Middle frontal gyrus (tissue), 1 donor: Measurements from ENCODE around the gene CSPG4.
A peak's percentile ranks its signal among the peaks of the same experiment; 100 is the strongest.
"Not testable (repeated sequence)": the region's sequence is repeated elsewhere in the genome, so short reads cannot be mapped to it uniquely, and the experiment has no call there.

Source experiments
- DNase-seq: peaks from one replicate; pipeline ENCODE4 v3.0.0-alpha.2; 2015; ENCODE audit warnings: low spot score; ENCODE audit errors: extremely low spot score

Gene CSPG4

DNA sequence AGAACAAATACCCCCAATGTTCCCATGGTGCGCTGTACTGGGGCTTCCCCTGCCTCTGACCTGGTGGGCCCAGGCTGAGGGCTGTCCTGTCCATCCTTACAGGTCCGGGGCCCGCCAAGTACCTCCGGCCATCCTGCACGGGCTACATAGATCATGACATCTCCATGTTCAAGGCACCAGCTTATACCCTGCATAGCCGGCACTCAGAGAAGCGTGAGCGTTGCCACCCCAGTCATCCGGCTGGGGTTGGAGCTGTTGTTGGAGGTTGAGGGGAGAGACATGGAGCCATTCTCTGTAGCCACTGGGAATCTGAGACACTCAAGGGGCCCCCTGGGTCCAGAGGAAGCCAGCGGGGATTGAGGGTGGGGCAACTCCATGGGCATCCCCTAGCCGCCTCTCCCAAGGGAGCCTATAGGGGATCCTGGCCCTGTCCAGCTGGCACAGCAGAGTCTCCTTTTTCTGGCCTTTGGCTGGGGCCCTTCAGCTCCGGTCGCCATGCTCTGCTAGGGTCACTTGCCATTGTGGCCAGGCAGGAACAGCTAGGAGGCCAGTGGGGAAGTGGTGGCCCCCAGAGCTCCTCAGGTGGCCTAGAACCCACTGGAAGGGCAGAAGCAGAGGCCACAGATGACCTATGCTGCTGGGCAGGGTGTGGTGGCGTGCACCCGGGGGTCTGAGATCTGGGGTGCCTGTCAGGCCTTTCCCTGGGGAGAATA lies 12.5 kb upstream of the CSPG4 start:
- DNase-seq, result no peak

DNA sequence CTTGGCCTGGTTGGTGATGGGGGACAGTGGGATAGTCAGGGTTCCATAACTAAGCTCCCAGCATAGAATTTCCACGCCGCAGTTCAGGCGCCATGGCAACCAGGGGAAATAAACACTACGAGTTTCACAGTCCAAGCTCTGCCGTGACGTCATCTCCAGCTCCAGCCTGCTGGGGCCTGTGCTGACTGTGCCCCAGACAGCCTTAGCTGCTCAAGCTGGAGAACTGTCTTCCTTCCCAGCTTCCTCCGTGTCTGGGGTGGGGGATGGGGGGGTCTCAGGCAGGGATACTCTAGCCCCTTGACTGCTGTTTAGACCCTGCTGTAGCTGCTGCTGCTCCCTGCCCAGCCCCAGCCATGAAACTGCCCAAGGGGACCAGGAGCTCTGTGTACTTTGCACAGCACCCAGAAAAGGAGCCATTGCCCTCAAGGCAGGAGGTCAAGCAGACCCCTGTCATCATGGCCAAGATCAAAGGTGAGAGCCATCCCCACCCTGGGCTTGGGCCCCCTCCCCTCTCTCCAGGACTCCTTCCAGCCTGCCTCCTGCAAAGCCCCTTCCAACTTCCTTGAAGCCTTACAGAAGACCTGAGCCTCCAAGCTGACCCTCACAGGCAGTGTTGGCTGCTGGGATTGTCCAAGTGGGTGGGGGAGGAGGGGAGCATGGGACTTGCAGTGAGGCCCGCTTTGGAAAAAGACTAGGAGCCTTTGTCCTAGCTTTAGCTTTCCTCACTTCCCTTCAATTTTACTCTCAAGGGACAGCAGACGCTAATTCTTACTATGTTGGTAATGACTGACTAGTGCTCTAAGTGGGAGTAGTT lies 11.4 kb upstream of the CSPG4 start:
- peak; percentile 68 for DNase-seq

DNA sequence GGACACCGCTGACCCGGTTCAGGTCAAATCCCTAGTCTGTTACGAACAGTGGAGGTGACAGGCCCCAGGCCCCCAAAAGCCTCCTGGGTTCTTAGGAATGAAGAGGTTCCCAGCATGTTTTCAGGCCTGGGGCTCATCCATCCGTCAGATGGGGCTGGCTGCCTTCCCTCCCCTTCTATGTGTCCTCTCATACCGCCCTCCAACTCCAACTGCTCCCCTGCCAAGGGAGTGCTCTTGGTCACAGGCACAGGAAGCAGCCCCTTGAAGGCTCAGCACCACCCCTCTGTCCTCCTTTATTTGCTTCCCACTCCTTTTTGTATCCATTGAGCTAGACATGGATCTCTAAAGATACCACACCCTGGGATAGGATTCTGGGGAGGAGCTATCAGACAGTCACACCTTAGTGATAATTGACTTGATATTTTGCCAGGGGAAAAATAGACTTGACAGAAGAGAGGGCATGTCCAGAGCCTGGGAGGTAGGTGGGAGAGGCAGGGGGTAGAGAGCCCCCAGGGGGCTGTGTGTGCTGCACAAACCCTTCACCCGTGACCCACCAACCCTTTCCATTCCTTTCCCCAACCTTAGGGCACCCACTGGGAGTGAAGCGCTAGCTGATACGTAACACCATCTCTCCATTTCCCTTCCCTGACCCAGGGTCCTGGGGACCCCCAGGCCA lies 10.7 kb upstream of the CSPG4 start:
- DNase-seq, result no peak

DNA sequence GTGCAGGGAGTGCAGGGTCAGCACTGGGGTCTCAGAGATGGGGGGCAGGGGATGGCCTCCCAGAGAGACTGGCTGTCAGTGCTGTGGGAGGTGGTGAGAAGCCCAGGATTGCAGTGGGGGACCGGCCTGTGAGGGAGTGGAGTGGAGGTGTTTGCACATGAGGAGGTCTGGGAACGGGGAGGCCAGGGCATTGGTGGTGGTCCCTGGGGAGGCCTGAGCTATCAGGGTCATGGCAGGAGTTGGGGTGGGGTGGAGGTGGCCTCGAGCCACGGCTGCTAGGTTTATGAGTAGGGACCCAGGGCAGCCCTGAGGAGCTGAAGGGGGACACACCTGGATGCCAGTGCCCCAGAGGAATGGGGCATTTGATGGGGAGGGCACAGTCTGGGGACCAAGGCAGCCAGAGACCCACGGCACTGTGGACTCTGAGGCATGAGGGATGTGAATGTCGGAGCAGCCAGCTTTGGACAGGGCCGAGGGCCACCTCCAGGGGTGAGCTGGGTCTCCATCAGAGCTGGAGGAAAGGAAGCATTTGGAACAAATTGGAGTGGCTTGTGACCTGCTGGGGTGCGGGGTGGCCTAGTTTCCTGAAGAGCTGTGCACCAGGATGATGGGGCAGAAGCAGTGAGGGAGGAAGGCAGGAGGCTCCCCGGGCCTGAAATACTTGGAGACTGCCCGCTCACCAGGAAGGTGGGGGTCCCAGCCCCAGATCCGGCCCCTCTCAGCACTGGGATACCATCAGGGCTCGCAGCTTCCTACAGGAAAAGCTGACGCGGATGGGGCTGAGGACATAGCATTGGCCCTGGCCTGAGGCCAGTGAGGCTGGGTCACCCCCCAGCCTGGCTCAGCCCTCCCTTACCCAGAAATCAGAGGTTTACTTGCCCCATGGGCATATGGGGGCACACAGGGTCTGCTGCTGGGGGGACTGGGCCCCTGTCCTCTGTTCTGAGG lies 9.5 kb upstream of the CSPG4 start:
- DNase-seq, result no peak

DNA sequence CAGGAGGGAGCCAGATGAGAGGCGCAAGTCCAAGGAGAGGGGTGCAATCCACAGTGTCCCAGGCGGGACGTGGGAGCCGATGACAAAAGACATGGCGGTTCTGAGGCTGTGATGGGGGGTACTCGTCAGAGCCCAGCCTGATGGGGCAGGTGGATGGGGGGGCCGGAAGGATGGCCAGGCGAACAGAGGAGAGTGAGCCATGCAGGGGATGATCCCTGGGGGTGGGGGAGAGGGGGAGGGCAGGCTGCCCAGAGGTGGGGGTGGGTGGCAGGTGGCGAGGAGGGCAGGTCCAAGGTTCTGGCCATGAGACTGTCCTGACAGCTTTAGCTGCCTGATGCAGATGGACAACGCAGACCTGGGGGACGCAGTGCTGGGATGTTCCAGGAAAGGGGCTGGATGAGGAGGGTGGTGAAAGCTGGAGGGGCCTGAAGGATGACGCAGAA lies 8.9 kb upstream of the CSPG4 start:
- DNase-seq, result no peak

DNA sequence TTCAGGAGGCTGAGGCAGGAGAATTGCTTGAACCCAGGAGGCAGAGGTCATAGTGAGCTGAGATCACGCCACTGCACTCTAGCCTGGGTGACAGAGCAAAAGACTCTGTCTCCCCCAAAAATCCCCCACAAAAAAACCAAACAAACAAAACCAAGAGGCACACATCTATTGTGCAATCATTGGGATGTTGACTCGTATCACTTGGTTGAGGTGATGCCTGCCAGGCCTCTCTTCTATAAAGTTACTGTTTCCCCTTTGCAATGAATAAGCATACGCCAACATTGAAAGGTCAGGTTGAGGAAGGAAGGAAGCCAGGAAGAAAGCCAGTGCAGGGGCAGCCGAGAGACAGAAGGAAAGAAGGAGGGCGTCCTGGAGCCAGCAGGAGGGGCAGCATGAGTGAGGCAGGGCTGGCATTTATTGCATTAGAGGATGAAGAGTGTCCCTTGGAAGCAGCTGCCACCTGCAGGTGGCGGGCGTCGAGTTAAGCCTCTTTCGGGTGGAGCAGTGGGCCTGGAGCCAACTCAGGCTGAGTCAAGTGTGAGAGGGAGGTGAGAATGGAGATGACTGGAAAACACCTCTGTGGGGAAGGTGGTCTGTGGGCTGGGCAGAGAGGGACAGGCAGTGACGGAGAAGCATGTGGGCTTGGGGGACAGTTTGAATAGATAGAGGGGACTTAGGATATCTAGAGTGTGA lies 8.3 kb upstream of the CSPG4 start:
- no peak for DNase-seq

DNA sequence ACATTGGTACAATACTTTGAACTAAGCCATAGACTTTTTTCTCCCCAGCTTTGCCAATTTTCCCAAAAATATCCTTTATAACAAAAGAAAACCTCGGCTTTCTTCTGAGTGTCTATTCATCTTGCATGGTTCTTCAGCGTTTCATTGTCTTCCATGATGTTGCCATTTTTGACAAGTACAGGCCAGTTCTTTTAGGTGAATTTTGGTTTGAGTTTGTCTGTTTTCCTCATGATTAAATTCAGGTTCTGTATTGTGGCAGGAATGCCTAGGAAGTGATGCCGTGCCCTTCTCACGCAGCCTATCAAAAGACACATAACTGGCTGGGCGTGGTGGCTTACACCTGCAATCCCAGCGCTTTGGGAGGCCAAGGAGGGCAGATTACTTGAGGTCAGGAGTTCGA lies 7.6 kb upstream of the CSPG4 start:
- no peak for DNase-seq

DNA sequence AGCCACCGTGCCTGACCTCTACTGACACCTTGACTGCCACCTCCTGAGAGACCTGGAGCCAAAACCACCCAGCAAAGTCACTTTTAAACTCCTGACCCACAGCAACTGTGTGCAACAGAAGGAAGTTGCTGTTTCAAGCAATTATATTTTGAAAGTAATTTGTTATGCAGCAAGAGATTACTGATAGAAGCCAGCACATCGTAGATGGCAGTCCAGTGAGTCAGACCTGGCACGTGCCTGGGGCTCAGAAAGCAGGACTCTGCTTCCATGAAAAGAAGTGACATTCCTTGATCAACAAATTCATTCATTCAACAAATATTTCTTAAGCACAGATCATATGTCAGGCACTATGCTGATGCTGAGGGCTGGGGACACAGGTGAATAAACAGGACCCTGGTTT lies 5.7 kb upstream of the CSPG4 start:
- DNase-seq, result no peak

DNA sequence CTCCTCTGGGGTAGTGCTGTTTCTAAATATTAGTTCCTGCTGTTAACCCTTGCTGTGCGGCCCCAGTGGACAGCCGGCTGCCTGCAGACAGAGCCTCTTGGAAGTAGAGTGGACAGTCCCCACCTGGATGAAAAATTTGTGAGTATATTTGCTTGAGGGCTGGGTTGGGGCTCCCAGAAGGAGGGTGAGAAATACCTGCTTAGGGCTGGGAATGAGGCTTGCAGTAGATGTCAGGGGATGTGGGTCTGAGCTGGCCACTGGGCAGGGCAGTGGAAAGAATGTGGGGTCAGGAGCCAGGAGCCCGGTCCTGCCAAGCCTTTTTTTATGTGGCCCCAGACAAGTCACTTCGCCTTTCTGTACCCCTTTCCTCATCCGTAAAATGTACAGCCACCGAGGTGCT lies 4.4 kb upstream of the CSPG4 start:
- DNase-seq, result not testable (repeated sequence)

DNA sequence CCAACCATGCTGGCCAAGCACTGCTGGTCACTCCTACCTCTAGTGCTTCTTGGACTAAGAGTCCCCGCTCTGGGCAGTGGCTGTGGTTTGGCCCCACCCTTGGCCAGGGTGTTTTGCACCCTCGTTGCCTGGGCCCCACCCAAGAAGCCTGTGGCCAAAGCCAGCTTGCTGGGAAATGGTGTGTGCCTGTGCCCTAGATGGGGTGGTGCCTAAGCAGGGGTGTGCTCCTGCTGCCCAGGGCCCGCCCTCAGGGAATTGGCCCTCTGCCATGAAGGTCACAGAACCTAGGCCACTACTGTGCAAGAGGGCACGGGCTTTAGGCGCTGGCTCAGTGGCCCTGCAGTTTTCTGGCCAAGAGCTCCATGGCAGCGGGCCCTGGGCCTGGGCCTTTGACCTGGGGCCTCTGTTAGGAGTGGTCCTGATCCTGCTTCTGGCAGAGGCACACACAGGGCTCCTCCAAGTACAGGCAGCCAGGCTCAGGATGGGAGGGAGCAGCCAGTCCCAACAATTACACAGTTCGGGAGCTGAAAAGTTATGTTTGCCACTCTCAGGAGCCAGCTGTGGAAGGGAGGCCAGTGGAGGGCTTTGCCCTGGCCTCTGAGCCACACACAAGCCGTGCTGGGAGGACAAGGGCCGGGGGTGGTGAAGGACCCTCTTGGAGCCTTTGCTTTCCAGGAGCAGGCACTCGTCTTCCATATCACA lies 3.8 kb upstream of the CSPG4 start:
- DNase-seq, result not testable (repeated sequence)

DNA sequence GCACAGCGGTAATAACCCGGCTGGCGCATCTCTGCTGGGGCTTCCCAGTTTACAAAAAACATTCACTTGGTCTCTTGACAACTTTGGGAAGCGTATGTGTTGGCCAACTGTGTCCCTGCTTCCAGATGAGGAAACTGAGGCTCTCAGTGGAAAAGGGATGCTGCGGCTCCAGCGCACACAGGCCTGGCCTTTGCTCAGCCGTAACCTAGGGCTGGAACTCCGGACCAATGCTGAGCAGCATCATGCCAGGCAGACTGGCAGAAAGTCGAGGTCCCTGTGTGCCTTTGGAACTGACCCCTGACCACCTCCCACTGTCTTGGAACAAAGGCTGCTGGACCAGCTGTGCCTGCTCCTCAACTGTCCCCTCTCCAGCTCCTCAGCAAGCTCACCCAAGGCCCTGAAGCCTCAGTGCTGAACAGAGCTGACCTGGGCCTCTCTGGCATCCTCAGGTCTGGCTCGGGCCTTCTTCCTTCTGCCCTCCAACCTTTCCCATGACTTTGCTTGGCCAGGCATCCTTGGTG lies 2.7 kb upstream of the CSPG4 start:
- not testable (repeated sequence) for DNase-seq

DNA sequence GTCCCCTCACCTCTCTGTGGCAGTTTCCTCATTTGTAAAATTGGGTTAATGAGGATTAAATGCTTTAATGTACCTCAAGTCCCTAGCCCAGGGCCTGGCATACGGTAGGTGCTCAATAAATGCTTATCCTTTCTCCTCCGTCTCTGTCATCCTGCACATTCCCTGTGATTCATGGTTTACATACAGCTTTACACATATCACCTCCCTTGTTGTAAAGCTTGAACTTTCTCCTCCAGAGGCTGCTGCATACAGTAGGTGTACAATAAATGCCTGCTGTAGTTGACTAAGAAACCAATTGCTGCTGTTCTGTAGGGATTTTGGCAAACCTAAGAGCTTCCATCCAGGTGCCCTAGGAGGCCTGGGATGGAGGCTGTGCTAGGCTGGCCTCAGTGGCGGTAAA lies 1.5 kb upstream of the CSPG4 start:
- no peak for DNase-seq

DNA sequence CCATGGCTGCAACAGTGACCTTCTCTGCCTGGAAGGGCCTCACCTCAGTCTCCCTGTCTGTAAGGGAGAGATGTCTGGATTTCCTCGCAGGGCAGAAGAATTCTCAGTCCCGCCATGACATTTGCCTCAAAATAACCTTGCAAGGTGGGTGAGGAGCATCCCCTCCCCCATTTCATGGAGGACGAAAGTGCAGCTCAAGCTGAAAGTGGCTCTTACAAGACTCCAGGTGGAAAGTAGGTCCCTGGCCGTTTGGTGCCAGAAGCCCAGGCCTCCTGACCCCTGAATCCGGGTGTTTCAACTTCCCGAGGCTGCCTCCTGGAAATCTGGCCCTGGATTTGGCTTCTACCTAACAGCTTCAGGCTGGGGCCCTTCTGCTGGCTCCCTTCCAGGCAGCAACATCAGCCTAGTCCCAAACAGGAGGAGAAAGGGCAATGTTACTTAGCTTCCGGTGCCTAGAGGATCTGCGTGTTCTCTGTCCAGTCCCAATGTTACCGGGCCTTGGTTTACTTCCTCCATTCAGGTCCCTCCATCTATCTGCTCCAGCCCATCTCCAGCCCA lies 769 bp upstream of the CSPG4 start:
- DNase-seq, result no peak

DNA sequence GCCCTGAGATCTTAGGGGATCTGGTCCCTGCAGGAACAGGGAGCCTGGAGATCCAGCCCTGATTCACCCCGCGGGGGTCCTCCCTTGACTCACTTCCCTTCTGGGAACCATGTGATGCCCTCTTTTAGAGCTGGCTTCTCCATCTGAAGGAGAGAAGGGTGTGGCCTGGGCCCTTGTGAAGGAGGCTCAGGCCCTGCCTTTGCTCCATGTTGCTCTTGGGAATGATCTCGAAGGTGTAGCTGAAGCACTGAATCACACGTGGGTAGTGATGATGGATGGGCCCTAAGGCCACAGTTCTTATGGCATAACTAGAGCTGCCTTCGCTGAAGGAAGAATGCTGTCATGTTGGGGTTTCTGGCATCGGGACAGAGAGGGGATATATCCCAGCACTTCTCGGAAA lies 1.2 kb downstream of the CSPG4 start:
- DNase-seq, result not testable (repeated sequence)

DNA sequence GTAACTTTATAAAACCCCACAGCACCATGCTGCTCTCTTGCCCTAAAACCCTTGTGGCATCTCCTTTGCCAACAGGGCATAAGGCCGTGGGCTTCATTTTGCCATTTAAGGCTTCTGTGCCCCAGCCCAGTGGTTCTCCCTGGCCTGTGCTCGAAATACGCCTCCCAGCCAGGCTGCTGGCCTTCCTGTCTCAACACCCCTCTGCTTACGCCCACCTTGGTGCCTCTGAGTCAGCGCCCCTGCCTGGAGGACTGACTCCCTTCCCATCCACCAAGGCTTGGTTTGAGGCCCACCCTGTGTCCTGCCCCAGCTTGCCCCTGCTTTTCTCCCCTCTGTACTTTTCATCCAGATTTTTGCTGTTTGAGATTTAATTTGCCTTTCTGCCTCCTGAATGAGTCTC lies 1.8 kb downstream of the CSPG4 start:
- not testable (repeated sequence) for DNase-seq

DNA sequence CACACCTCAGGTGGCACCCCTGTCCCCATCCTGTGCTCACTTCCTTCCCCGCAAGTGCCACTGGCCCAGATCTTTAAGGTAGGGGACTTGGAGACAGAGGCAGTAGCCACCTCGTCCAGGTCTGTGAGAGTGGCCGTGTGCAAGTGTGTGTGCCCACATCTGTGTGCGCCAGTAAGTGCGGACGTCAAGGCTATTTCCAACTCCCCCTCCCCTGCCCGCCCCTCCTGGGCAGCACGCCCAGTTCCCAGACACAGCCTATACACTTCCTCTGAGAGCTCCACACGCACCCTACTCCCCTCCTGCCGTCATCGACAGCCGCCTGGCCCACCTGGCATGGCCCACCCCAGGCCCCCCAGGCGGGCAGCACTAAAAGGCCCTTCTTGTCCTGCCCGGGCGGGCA lies 3.2 kb downstream of the CSPG4 start:
- DNase-seq, result not testable (repeated sequence)

DNA sequence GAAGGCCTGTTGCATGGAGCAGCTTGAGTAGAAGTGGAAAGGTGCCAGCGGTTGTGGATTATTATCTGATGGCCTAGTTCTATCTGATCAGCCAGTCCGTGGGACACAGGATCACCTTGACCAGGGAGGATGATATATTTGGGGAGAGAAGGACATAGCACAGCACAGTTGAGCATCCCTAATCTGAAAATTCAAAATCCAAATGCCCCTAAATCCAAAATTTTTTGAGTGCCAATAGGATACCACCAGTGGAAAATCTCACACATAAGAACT lies 6.0 kb downstream of the CSPG4 start:
- no peak for DNase-seq

DNA sequence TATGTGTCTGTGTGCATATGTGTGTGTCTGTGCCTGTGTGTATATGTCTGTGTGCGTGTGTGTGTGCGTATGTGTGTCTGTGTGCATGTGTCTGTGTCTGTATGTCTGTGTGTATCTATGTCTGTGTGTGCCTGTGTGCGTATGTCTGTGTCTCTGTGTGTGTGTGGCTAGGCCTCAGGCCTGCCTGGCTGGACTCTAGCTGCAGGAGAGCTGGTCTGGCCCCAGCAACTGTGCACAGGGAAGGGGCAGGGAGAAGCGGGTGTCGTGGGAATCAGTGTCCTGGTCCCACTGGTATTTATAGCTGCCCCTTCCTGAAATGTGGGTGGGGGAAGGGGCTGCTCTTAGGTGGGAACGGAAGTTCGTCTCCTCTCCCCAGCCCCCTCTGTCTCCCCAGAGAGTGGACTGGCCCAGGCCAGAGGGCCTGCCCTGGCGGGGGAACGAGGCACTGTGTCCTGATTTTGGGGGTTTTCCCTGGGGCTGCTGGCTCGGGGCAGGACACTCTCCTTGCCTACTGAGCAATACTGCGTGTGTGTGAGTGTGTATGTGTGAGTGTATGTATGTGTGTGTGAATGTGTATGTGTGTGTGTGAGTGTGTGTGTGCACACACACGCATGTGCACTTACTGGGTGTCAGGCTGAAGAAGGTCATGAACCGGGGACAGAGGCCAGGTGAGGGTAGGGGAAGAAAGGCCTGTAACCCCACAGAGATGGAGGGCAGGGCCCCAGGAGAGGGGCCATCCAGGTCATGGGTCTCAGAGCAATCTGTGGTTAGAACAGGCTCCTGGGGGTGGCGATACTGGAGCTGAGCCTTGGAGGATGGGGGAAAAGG lies 6.6 kb downstream of the CSPG4 start:
- no peak for DNase-seq

DNA sequence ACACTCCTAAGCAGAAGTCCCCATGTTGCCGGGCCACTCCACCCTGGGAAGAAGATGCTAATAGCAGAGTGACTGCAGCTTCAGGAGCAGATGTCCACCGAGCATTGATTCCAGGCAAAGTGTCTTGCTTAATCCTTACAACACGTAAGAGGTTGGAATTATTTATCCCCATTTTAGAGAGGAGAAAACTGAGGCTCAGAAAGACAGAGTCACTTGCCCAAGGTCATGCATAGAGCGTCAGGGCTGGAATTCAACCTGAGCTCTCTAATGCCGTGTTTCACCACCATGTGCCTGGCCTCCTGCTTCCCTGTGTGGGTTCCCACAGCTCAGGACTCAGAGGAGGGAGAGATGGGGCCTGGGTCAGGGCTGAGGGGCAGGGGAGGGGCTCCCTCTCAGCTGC lies 7.3 kb downstream of the CSPG4 start:
- not testable (repeated sequence) for DNase-seq
